Stimulated activated CD4-positive, alpha-beta T cell treated with anti-CD3 and anti-CD28 coated beads, TNF-alpha, amount 100 ng/mL, for 4 hours (primary cell): ENCODE data around the gene FRMD5.

ENCODE experiments used
- DNase-seq, 3 experiments: peaks; one replicate each; pipeline ENCODE4 v3.0.0-alpha.2; 2020; ENCODE audit warnings: low read depth in 3 of 3

Gene FRMD5

DNA sequence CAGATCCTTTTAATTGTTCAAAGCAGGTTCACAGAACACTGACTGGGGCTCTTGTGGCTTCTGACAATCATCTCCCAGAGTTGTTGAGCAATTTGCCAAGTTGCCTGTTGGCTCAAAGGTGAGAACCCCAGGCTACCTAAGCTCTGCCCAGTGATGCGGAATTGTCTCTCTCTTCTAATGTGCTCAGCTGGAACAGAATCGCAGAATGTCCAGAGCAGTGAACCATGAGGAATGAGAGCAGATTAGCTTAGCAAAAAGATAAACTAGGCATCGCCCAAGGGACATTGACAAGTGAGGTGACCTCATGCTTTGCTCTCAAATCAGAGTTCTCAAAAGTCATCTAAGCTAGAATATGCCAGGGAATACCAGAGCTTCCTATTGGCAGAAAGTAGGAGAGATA is 220.2 kb downstream of the FRMD5 start:
- no peak for DNase-seq

- no peak for DNase-seq
These were observed 225.2 kb downstream of the FRMD5 start for GRCh38 chr15:43969802-43970375.

DNA sequence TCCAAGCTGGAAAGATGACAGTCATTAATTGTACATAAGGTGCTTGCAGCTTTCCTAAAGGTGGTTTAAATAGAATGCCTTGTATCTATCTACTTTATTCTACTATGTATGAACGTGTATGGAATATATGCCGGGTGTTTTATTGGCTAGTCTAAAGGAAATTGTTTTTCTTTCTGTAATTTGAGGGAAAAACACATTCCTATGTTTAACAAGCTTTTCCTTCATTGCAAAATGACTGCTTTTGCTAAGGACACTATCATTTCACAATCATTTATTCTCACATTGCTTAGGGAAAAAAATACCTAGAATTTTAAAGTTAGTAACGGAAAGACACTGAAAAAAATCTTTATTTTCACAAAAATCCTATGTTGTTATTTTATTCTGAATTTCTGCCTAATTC is 226.5 kb downstream of the FRMD5 start:
- no peak for DNase-seq

GRCh38 chr15:43966646-43967045 is 228.4 kb downstream of the FRMD5 start:
- DNase-seq = no peak

- no peak for DNase-seq
These were observed 236.2 kb downstream of the FRMD5 start for GRCh38 chr15:43958861-43959330.

GRCh38 chr15:43957724-43958123 is 237.3 kb downstream of the FRMD5 start:
- DNase-seq = no peak

GRCh38 chr15:43955140-43955539 is 239.9 kb downstream of the FRMD5 start:
- DNase-seq = no peak

GRCh38 chr15:43954181-43954621 is 240.9 kb downstream of the FRMD5 start:
- no peak for DNase-seq

DNA sequence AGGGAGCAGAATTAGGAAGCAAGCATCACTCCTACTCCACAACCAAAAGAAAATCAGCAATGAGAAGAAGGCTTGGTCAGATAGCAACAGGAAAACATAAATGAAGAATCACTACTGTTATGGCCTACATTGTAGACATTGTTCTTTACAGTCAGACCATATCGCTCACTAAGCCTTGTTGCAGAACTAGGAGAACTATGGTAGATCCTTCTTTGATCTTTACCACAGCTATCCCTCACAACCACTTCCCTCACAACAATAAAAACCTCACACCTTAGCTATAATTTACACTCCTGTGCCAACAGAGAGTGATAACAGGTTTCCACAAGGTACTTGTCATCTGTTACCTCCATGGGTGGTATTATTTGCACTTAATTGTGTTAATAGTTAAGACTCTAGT is 241.7 kb downstream of the FRMD5 start:
- no peak for DNase-seq

DNA sequence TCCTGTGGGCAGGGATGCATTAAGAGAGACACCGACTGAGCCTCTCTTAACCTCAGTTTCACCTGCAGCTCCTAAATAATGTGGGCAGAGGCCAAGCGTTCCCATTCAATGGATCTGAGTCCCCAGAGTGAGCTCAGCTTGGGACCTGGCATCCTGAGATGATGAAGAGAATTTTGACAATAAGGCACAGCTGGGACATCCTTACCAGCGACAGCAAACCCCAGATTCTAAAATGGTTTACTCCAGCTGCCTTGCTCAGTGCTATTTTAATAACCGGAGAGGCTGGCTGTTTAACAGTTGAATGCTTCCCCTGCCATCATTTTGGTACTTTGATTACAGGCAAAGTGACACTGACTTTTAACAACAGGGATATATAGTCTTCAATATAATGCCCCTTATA is 244.5 kb downstream of the FRMD5 start:
- no peak for DNase-seq

DNA sequence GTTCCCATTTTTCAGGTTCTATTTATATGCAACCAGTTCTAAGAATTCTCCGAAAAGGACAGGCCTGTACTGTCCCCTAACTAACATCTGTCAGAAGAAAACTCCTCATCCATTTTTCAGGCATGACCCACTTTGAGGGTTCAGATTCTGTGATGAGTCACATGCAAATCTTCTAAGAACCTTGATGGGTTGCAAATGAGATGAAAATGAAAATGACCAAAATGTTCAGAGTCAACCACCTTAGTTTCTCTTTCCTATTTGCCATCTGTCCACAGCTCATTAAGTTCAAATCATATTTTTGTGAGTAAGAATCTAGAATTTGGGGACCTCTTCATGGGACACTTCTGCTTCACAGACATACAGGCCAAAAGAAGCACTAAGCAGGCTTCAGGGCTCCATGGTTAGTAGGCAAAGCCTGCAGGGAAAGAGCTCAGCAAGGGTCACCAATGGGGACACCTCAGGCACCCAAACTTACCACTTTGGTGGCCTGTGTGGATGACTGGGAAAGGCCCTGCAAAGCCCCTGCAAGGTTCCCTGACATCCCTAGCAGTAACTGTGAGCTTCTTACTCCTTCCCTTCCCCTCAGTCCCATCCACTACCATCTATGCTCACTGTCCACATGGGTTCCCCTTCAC is 246.3 kb downstream of the FRMD5 start:
- DNase-seq = no peak

- no peak for DNase-seq
These were observed 251.6 kb downstream of the FRMD5 start for GRCh38 chr15:43943511-43943910.

DNA sequence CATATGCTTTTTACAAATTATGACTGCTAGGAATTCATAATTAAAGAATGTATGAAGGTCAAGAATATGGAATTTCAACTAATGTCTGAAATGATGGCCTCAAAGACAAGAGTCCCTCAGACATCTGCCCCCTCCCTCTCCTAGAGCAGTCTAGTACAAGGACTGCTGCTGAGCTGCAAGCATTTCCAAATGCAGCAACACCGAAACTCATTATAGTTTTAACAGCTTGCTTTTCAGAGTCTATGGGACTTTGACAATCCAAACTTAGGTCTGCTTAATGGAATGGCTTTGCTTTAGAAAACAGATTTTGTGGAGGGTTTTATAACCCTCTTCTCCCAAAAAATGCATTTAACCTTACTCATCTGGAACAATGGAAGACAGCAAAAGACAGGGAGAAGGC is 252.9 kb downstream of the FRMD5 start:
- no peak for DNase-seq

DNA sequence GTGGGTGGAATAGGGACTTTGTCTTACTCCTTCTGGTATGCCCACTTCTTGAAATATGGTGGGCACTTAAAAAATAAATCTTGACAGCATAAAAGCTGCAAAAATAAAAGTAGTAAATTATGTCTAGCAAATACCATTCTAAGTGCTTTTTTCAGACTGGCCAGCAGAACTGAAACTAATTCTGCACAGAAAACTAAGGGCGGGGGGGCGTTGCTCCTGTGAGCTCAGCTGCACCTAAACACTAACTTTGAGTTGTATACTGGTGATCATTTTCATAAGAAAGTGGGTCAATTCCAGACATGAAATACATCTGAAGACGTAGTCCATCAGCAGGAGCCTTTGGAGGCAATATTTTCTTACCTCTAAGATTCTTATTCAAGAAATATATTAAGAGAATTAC is 253.5 kb downstream of the FRMD5 start:
- no peak for DNase-seq

DNA sequence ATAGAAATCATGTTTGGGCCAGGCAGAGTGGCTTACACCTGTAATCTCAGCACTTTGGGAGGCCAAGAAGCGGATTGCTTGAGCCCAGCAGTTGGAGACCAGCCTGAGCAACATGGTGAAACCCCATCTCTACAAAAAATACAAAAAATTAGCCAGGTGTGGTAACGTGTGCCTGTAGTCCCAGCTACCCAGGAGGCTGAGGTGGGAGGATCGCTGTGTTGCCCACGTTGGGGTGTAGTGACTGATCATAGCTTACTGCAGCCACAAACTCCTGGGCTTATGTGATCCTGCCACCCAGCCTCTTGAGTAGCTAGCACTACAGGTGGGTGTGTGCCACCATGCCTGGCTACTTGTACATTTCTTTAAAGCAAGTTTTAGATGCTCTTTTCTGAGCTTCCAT is 254.0 kb downstream of the FRMD5 start:
- DNase-seq = no peak

DNA sequence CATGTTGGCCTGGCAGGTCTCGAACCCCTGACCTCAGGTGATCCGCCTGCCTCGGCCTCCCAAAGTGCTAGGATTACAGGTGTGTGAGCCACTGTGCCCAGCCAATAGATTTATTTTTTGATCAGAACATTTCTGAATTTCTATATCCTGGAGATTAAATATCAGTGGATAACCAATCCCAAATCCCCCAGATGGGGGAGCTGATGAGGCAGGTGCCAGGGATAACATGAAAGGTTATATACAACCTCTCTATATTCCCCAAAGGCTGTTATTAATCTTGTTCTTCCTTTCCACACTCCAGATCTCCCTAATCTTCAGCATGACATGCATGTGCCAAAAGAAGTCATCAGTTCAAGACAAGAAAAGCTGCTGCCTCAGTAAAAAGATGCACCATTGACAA is 256.0 kb downstream of the FRMD5 start:
- DNase-seq = no peak

DNA sequence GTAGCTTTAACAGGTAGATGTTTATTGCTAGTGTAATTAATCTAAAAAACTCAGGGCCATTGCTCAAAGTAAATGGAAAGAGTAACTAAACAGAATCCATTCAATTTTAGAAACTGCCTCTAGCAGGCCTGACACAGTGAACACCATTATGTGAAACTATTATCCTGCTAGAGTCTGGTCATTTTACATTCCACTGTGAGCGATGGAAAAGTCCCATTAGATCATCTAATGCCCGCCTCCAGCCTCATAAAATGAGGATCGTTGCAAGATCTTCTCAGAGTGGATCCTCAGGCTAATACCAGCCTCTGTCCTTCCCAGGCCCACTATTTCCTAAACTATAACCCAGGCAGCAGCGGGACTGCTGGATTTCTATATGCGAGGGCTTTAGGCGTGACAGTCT is 260.6 kb downstream of the FRMD5 start:
- no peak for DNase-seq

- DNase-seq = no peak
These were observed 262.2 kb downstream of the FRMD5 start for GRCh38 chr15:43932907-43933306.

- DNase-seq = no peak
These were observed 263.2 kb downstream of the FRMD5 start for GRCh38 chr15:43931790-43932435.

DNA sequence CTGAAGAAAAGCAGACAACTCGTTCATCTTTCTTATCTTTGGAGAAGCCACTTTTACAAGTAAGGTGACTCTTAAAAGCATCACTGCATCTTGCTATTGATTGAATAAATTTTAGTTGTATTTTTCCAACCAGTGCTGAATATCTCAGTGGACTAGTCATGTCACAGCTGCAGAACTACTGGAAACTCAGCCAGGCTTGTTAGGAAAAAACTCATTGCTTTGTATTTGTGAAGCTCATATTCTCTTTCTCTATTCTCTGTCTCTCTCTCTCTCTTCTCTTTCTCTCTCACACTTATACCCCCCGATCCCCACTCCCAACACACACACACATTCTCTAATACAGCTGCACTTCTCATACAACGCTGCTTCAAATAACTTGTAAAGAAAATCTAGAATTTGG is 264.0 kb downstream of the FRMD5 start:
- DNase-seq = no peak

DNA sequence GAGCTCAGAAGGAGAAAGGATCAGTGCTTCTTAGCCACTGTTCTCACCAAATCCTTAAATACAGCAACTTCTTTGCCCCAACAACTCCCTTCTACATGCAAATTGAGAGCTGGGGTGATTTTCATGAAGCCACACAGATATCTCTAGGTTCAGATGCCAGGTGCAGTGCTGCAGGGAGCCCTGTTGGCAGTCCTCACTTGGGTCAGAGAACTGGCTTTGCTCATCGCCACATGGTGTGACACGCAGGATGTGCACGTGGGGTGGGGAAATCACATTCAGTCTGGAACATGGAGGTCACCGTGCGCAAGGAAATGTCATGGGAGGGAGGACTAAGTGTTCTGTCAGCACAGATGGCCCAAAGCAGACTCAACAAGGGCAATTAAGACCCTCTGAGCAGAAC is 264.5 kb downstream of the FRMD5 start:
- DNase-seq = no peak

- no peak for DNase-seq
These were observed 265.0 kb downstream of the FRMD5 start for GRCh38 chr15:43930079-43930478.

DNA sequence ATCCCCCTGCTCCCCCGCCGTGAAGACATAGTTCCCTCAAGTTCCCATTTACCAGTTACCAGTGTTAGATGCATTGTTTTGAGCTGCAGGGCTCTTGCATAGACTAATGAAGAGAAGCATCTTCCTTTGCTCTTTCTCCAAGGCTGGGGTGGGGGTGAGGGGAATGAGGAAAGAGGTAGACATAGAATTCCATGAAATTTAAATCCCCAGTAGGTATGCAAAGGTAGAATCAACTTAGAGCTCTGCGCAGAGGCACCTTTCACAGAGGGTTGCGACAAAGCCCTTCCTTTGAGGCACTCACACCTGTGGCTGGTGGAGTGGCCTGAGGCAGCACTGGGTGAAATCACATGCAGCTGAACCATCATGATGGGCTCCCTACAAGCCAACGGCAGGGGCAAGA is 266.9 kb downstream of the FRMD5 start:
- no peak for DNase-seq
